T-helper 22 cell (primary cell): ENCODE measurements around the gene FYCO1.

Experiments used
- DNase-seq: peaks from one replicate; pipeline ENCODE4 v3.0.0-alpha.2; 2020; ENCODE audit warnings: low read depth

The FYCO1 gene

DNA sequence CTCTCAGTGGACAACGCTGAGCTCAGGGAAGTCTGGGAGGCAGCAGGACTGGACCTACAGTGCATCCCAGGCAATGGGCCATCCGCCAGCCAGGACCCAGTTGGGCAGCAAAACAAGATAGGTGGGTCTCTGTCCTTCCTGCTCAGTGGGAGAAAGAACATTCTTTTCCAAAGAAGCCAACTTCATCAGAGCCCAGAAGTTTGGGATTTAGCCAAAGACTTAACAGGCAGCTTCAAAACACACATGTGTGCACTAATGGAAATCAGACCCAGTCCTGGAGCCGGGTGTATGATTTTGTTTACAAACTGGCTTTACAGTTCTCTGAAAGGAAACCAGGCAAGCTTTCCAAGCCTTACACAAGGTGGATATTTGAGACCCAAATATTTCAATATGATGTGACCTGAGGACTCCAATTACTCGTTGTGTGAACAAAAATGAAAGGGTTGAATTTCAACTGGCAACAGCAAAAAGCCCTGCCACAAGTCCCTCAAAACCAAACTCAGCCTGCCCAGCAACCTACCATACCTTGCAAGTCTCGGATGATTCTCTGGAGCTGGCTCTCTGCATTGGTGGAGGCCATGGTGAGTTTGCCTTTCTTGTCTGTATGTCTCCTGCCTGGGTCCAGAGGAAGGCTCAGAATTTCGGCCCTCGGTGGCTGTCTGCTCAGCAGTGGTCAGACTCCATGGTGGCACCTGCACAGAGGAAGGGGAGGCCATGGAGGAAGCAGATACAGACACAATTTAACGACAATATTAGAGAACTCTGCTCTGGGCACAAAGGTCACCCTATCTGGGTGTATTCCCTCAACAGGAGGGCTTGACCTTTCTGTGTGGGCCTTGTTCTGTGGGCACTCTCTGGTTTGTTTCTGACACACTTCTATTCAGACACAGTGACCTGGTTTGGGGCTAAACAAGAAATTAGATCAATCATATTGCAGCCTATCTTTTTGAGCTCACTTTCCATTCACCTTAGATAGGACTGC, 11.0 kb downstream of the FYCO1 start:
- no peak for DNase-seq

DNA sequence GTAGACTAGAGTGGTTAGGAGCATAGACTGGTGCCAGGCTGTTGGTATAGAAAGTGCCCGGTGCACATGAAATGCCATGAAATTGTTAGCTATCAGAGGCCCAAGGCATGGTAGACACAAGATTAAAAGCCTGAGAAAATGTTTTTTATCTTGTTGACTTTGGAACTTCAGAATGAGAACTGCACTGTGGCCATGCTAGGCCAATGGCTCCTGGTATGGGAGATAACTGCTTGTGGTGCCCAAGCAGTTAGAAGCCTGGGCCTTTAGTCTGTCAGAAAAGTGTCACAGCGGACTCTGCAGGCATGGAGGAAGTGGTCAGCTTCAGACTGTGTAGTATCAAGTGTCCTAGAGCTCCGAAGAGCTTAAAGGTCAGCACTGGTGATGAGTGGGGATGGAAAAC, 11.9 kb downstream of the FYCO1 start:
- DNase-seq: no peak

DNA sequence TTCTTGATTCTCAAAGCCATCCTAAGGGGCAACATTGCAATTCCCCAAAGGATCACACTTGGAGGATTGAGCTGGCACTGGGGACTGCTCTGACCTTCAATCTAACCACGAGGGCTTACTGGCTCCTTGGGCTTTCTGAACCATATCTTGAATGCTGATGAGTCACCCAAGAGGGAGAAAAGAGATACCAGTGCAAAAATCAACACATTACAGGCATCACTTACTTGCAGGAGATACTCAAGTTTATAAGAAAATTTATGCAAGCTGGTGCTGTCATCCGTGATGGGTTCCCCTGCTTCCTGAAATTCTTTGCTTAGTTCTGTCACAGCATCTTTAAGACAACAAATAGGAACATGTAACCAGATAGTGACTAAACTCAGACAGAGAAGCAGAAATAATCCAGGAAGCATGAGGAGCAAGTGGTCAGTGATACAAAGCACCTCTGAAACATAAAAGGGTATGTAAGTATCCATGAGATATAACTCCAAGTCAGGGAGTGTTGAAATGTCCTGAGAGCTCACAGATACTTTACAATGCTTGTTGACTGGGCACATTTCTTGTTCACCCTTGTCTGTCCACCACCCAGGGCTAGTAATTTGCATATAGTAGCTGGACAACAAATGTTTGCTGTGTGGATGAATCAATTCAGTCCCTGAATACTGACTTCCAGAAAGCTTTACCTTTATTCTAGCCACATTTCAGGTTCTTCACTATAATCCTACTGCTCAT, 14.1 kb downstream of the FYCO1 start:
- no peak for DNase-seq

DNA sequence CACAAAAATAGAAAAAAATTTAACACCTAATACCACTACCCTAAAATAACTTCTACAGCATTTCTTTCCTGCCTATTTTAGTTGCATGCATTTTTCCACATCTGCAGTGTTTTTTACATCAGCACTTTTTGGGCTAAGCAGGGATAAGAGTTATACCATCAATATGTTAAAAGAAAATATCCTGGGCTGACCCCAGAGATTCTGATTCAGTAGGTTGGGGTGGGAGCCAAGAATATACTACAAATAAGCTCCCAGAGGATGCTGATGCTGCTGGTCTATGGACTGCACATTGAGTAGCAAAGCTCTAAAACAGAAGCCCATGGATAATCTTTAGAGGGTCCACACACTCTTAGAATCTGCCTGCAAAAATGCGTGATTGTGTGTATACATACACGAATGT, 14.8 kb downstream of the FYCO1 start:
- DNase-seq: no peak

DNA sequence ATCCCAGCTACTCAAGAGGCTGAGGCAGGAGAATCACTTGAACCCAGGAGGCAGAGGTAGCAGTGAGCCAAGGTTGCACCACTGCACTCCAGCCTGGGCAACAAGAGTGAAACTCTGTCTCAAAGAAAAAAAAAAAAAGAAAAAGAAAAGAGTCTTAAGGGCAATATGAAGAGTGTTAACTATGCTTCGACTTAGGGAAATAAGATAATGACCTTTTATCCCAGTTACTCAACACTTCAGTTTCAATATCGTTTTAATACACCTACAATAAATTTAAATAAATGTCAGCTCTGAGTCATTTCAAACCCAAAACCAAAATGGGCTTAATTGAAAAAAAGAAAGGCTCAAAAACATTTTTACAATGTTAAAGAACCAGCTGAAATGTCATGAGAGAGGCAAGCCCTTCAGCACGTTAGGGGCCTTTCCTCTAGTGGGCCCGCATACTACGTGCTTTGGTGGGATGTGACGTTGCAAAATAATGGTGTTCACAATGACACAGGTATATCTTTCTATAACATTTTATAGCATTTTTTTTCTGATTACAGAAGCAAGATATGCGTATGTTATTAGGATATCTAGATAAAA, 15.3 kb downstream of the FYCO1 start:
- peak; percentile 30 for DNase-seq

DNA sequence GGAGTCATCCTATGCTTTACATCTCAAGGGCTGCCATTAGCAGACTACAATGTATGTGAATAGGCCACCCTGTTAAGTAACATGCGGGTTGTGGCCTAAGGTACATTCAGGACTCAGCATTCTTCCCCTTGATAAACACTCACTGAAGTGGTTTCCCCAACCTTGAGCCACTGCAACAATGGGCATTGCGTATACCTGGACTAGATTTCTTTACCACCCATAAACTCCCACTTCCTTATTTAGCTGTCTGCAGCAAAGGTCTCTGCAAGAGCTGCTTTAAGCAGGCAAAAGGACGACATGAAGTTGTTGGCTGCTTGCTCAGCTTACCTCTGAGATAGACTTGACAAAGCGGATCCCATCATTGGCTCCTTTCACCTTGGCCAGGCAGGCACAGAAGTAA, 16.2 kb downstream of the FYCO1 start:
- DNase-seq: no peak

DNA sequence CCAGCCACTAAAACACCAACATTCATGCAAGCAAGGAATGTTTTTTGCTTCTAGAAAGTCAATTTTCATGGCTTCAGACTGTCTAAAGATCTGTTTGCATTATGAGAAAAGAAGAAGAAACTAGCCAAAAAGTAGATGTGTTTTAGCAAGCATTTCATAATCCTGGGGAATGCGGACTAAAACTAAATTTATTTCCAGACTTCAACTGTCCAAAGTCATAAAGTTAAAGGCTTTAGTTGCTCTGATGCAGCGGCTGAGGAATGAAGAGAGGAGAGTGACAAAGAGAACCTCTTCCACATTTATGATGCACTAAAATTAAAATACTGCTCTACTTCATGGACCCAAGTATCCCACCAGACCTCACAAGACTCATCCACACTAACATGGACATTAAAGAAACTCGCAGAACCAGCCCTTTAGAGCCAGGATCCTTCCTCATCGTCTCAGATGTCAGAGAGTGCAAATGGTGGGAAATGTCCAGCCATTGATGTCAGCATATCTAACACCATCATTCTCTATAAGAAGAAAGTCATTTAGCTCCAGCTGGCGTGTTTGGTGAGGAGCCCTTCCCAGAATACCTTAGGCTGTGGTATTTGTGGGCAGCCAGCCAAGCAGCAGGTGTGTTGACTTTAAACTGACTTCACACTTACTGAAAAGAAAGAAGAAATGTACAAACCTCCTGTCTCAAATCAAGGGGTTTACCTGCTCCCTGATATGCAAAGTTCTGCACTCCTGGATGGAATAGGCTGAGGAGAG, 17.4 kb downstream of the FYCO1 start:
- peak; percentile 23 for DNase-seq

DNA sequence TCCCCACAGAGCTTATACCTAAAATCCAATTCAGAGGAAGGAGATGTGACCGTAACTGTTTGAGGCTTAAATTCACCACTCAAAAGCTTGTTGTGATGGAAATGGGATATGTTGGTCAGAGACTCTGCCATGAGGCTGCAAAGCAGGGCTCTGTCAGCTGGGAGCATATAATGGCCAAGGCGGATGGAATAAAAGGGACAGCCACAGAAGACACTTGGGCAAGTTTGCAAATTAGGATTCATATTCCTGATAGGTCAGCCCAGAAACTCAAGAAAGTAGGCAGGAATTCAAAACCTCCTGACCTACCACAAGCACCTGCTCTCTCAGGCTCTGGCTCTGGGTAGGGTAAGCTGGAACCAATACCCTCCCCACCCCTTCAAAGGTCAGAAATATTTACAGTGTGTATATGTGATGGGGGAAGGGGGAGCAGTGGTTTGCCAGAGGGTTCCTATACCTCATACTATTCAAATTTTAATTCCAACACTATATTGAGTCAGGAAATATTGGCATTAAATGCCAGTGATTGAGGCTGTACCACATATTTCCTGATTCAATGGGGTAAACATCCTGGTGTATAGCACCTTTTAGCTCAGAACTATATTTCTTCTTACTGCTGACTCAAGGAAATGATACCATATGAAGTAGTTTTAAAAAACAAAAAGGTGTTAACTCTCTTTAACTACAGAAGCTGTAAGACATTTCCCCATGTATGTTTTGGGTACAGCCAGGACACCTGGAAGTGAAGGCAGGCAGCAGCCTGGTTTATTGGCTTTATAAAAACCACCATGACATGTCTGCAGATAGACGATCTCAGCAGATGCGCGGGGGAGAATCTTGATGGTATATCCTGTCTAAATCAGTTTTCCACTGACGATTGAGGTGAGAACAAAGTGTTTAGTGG, 19.2 kb downstream of the FYCO1 start:
- peak; percentile 33 for DNase-seq

DNA sequence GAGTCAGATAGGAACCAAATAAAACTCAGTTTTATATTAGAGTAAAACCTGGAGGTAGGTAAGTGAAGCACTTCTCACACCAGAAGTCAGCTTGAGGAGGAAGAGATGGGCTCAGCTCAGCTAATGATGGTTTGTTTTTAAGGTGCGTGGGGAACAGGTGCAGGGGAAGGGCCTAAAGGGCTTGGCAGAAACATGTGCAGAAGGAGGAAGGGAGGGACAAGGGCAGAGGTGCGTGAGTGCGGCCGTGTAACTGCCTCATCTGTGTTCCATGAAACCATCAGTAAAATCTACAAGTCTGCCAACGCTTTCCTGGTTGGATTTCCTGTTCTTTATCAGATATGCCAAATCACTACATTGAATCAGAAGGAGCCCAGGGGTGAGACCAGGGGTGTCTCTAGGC, 19.9 kb downstream of the FYCO1 start:
- no peak for DNase-seq

DNA sequence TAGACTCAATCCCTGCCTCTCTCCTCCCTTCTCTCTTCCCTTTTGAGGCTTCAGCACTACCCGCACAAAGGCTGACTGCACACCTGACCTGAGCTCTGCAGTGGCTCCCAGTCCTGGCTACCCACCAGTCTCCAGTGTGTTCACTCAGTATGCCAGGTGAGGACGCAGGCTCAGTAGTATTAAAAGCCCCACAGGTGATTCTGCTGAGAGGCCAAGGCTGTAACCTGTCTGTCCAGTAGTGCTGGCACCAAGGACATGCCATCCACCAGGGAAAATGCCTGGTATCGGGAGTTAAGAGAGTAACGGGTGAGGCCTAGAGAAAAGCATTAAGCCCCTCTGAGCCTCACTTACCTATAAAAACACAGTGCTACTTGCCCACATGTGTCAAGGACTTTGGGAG, 20.9 kb downstream of the FYCO1 start:
- DNase-seq: no peak

DNA sequence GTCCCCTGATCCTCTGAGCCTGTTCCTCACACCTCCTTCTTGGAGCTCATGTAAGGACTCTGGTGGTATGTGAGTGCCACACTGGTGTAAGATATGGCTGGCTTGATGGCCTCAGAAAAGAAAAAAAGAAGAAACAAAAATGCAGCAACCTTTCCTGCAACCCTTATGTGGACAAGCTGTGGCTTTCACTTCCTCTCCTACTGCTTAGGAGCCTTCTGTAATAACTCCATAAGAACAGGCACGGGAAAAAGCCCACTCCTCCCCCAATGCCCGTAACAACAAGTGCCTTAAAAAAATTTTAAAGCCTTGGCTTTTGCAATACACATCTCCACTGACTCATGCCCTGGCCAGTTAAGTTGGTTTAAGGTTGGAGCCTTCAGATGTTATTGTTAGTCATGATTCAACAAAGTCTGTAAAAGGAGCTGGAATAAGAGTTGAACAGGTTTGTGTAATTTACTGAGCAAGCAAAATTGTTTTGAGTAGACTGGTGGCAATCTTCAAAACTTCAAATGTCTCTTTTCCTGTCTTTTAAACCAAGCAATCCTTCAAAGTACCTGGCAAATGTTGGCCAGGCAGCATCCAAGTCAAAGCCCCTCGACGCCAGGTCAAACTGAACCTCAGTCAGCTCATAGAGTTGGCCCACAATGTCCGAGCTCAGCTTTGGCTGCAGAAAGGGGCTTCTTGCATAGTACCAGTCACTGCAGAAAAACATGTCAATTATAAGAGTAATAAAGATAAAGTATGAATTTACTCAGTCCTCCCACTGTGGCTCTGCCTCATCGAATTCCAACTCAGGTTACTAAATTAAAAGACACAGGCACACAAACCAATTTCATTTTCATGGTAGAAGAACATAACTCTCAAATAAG, 22.9 kb downstream of the FYCO1 start:
- no peak for DNase-seq

DNA sequence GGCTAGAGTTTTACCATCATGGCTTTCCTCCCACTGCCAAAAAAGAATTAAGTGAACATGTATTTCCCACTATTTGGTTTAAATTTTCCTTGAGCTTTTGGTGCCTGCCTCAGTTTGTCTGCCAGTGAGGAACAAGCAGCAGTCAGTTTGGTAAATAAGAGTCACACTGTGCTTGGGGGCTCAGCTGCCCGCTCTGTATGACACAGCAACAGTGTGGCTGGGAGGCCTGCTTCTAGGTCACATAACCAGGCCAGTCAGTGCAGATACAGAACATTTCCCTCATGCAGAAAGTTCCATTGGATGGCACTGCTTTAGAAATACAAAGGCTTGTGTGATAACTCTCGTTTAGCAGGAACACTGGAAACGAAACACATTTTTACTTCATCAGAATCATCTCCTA, 25.7 kb downstream of the FYCO1 start:
- DNase-seq: no peak

DNA sequence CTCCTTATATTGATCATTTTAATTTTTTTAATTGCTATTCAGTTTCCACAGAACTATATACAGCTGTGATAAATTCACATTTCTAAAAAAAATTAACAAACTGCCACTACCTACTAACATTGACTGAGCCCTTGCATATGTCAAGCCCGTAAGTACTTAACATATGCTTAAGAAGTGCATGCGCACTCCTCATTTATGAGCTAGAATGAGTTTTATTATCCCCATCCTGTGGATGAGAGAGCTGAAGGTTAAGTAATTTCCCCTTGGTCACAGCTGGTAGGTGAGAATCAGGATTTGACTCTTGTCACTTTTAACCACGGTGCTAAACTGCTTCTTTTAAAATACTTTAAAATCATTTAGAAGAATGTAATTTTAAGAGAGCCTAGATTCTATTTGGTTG, 26.5 kb downstream of the FYCO1 start:
- no peak for DNase-seq

DNA sequence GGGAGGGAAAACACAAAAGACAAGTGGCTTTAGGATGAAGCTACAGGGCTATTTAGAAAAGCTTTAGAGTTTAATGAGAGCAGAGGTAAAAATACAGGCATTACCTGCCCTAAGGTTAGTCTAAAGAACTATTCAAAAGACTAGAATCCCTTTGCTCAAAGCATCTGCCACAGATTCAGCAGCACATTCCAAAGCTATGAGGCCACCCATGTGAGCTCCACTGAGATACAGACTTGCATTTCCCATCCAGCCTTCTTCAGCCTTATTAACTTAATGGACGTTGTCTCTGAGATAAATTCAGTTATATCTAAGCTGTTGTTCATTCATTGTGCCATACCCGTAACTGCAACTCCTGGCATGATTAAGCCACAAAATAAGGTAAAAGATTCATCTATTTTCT, 26.9 kb downstream of the FYCO1 start:
- no peak for DNase-seq

DNA sequence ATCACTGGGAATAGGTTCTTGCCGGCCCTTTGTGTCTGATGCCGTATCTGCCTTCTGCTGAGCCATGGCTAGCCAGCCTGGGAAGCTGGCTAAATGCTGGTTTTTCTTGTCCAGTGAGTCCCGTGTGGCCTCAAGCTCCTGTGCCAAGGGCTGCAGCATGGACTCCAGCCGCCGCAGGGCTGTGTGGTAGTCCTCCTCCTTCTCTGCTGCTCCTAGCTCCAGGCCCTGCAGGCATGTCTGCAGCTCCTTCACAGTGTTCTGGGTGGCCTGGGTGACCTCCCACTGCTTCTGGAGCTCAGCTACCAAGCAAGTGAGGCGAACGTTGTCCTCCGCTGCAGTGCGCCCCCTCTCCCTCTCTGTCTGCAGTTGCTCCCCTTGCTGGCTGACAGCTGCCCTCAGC, 27.5 kb downstream of the FYCO1 start:
- DNase-seq: no peak

DNA sequence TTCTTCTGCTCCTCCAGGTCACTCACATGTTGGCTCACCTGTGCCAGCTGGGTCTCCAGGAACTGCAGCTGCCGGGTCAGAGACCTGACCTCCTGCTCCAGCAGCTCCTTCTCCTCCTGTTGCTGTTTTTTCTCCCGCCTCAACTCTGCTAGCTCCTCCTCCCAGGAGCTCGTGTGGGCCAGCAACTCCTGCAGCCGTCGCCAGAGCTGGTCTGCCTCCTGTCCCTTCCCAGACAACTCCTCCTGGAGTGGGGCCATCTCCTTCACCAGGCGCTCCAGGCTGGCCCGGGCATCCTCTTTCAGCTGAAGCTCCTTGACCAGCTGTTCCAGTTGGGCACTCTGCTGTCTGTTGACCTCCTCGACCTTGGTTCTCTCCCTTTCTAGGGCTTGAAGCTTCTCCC, 27.9 kb downstream of the FYCO1 start:
- no peak for DNase-seq

DNA sequence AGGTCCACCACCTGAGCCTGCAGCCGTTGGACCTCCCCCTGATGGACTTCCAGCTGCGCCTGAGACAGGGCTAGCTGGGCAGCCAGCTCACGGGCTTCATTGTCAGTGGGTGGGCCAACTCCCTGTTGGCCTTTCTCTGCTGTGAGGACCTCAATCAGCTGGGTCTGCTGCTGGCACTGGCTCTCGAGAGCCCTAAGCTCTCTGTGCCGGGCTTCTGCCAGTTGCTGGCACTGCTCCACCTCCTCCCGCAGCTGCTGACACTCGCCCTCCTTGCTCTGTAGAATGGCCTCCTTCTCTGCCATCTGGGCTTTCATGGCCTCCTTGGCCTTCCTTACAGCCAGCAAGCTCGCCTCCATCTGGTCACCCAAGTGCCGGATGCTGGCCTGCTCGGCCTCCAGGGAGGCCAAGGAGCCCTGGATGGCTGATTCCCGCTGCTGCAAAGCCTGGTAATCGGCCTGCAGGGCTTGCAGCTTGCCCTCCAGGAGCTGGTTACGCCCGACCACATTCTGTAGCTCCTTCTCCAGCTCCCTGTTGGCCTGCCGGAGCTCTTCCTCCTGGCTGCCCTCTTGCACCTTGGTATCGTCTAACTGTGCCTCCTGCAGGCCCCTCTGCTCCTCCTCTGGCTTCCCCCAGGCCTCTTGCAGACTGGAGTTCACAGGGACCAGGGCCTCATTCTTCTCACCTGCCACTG, 28.5 kb downstream of the FYCO1 start:
- no peak for DNase-seq

DNA sequence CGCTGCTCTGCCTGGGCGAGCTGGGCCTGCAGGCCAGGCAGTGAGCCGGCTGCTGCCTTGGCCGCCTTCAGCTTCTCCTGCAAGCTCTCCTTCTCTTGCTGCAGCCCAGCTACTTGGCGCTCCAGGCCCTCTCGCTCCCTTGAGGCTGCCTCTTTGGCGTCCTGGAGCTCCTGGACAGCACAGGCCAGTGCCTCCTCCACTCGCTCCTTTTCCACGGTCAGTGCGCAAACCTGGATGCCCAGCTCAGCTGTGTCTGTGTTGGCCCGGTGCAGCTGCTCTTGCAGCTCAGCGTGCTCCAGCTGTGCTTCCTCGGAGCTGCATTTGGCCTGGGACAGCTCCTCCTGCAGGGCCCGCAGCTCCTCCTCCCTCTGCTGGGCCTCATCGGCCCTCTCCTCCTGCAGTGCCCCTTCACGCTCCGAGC, 29.2 kb downstream of the FYCO1 start:
- no peak for DNase-seq

DNA sequence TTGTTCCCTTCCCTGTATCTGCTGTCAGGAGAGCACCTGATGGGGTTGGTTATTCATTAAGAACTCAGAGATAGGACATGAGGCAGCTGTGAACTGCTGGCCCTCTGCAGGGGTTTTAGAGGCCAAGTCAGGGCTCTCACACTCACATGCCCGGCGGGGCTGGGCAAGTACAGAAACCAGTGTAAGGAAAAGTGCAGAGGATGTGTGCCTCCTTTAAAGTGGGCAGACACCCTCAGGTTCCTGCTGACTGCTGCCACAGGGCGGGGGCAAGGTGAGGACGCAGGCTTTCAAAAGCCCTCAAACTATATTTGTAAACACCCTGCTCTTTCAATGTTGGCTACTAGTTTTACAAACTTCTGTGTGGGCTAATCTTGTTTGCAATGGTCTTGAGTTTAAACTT, 30.0 kb downstream of the FYCO1 start:
- DNase-seq: no peak

DNA sequence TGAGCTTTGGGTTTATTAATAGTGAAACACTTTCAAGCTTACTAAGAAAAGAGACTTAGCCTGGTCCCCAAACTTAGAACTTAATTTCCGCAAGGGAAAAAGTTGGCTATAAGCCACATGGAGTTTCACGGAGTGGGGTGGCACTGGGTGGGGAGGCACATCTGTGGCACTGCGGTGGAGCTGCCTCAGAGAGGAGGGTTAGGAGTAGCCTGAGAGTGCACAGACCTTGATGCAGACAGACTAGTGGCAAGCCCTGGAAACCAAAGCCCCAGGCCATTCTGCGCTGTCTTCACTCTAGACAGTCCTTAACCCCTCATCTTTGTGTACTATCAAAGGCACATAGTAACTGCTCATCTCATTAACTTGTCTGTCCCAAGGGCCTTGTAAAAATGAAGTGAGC, 30.4 kb downstream of the FYCO1 start:
- no peak for DNase-seq
